COLO829 (cell line): ENCODE data around the gene LRRC4C.
A peak's percentile ranks its signal among the peaks of the same experiment; 100 is the strongest.
"Not testable (repeated sequence)": the region's sequence is repeated elsewhere in the genome, so short reads cannot be mapped to it uniquely, and the experiment has no call there.

Source experiments
- DNase-seq: peaks from one replicate; pipeline ENCODE4 v3.0.0; 2012; ENCODE audit warnings: low spot score

LRRC4C gene

DNA sequence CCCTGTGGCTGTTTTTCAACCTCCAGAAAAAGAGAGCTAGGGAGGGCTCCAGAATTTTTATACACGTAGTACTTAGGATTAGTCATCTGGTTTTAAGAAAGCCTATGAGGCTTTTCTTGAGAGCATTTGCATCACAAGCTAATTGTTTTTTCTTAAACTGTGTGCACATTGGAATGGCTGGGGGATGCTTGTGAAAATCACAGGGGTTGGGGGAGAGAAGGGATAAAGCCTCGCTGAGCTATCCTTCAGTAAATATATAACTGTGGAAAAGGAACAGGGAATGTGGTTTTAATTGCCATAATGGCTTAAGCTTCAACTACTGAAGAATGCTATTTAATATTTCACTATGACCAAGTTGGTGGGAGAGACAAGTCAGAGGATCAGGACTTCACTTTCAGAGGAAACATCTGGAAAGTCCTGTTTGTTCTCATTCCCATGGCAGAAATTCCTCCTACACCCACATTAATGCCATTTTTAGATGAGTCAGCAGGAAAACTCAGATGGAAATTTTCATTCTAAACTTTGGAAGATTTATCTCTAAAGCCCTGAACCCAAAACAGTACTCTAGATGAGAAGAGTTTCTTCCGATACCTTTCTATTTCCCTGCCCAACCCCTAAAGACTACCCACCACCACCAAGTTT lies 591.3 kb downstream of the LRRC4C start:
- DNase-seq: no peak

DNA sequence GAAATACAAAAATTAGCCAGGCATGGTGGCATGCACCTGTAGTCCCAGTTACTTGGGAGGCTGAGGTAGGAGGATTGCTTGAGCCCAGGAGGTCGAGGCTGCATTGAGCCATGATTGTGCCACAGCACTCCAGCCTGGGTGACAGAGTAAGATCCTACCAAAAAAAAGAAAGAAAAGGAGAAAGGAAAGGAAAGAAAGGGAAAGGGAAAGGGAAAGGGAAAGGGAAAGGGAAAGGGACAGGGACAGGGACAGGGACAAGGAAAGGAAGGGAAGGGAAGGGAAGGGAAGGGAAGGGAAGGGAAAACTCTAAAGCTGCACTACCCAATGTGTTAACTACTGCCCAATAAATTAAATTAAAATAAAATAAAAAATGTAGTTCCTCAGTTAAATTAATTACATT lies 601.7 kb downstream of the LRRC4C start:
- not testable (repeated sequence) for DNase-seq

DNA sequence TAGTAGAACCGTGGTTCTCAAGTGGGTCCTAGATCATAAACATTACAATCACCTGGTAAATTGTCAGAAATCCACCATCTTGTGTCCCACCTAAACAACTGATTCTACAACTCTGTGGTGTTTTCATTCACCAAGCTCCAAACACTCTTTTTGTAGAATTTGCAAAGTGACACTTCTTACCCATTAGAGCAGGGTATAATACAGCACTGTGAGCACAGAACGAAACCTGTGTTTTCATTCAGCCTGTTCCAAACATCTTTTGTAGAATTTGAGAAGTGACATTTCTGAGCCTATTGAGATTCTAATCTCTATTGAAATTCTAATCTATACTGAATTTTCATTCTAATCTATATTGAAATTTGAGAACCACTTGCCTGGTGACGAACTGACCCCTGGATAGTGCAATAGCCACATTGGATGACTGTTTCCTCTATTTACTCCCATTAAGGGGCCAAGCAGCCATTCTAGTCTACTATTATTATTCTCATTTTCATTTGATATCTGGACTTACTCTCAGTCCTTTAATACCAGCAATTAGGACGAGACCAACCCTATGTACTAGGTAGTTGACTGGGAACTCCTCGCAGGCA lies 616.6 kb downstream of the LRRC4C start:
- DNase-seq: no peak

GRCh38 chr11:40841231-40841630 lies 618.2 kb downstream of the LRRC4C start:
- DNase-seq: no peak

DNA sequence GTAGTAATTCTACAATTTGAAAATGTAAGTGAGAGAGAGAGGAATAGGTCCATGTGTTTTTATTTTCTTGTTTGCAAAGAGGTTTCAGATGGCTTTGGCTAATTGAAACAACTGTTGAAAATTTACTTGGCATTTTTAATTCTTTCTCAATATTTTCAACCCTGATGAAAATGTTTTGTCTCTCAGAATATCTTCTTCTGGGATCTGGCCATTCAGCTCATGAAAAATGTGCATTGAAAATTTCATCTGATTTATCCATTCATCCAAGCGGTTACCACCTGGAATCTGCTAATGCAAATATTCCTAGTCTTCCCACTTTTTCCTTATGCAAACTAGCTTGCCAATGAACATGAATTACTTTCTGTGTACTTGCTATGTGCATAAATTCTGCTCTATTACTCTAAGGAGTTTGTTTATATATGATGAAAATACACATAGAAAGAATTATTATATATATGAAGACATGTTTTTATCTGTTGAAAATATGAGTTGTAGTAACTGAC lies 621.2 kb downstream of the LRRC4C start:
- DNase-seq: no peak

GRCh38 chr11:40827116-40827515 lies 632.3 kb downstream of the LRRC4C start:
- no peak for DNase-seq

- no peak for DNase-seq
These were observed 632.9 kb downstream of the LRRC4C start for GRCh38 chr11:40826601-40827000.

GRCh38 chr11:40825201-40825834 lies 634.1 kb downstream of the LRRC4C start:
- no peak for DNase-seq

DNA sequence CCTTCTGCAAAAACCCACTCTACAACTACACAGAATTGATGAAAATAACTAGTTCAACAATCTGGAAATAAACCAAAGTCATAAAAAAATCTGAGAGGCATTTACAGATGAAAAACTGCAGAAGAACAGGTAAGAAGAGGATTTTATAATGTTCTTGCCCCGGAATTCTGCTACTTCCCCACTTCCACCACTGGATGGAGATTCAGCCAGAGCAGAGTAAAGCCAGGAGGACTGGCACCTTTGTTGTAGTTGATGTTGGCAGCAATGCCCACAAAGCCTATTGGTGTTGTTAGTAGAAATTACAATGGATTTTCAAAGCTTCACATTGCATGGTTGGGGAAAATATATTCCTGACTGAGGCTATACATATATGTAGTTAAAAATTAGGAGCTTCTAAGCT lies 640.2 kb downstream of the LRRC4C start:
- DNase-seq: no peak

DNA sequence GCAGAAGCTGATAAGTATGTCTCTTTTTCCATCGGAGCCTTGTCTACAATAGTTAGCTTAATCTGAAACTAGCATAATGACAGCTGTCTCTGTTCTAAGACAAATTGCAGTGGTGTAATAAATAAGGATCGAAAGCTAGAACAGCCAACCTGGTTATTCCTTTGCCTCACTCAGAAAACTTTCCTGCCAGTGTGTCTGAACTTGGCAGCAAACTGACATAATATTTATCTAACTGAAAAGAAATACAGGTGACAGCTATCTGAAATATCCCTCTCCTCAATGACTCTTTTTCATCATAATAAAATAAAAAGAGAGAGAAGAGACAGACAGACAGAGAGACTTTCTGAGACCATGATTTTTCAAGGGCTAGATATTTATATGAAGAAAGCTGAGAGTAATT lies 642.5 kb downstream of the LRRC4C start:
- no peak for DNase-seq

DNA sequence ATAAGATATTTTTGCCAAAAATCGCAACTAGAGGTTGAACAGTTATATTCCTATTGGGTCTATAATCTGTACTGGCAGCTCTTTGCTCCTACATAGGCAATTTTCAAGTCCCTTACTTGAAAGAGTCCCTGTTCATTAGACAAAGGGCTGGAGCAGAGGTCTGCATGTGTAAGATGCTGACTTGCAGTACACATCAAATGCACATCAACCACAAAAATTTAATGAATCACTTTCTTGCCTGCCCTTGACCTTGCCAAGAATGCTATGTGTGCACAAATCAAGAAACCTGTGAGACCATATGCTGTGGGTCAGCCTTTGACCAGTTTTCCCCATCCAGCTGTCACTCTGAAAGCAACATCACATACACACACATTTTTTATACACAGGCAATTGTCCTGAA lies 661.5 kb downstream of the LRRC4C start:
- no peak for DNase-seq

DNA sequence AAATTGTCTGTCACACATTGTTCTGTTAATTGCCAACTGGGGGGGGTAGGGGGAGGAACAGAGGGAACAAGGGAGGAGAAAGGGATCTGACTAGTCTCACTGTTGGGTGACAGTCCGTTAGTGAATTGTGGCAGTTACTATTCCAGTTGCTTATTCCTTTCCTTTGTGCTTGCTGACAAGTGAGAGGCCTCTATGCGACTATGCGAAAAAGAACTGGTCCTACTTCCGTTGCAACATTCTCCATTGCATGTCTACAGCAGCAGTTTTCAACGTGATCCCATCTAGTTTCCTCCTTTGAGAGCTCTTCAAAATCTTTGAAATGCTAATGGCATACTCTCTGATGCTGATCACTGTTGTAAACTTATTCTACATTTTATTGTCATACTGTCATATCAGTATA lies 672.2 kb downstream of the LRRC4C start:
- no peak for DNase-seq

- no peak for DNase-seq
These were observed 696.4 kb downstream of the LRRC4C start for GRCh38 chr11:40763046-40763445.

- no peak for DNase-seq
These were observed 700.1 kb downstream of the LRRC4C start for GRCh38 chr11:40759341-40759740.

- no peak for DNase-seq
These were observed 705.2 kb downstream of the LRRC4C start for GRCh38 chr11:40754297-40754696.

DNA sequence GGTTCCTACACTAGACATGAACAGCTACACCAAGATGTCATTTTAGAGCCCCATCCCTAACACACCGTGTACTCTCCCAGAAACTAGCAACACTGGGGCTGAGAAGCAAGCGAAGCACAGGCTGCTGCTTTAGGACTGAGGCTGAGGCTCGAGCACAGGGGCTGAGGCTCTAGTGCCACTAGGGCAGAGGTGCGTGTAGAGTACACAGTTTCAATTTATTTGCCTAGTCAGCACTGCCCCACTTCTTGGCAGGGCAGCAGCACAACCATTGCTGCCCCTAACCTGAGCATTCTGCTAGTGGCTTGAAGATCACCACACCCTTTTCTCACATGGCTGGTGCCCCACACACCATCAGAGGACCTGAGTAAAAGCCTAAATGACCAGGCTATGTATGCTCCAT lies 713.2 kb downstream of the LRRC4C start:
- DNase-seq: no peak

GRCh38 chr11:40732132-40732531 lies 727.3 kb downstream of the LRRC4C start:
- DNase-seq: no peak

DNA sequence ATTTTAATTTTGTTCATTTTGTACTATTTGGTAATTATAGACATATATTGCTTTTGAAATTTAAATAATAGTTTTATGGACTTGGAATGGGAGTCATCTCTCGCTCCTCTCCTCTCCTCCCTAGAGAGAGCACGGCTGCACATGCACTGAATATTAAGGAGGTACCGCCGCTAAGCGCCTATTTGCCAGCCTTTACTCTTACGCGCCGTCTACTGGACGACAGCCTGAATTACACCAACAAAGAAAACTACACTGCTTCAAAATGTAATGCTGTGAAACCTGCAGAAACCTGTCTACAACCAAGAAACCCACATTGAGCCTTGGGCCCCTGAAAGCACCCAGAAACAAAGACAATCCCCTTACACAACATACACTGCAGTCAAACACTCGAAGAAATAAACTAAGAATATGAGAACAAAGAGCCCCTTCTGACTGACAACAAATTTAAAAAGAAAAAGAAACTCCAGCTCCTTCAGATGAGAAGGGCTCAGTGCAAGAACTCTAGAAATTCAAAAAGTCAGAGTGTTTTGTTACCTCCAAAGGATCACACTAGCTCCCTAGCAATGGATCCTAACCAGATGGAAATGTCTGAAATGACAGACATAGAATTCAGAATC lies 737.2 kb downstream of the LRRC4C start:
- peak; percentile 23 for DNase-seq

GRCh38 chr11:40716344-40717130 lies 742.9 kb downstream of the LRRC4C start:
- DNase-seq: no peak

- no peak for DNase-seq
These were observed 746.4 kb downstream of the LRRC4C start for GRCh38 chr11:40713083-40713482.

DNA sequence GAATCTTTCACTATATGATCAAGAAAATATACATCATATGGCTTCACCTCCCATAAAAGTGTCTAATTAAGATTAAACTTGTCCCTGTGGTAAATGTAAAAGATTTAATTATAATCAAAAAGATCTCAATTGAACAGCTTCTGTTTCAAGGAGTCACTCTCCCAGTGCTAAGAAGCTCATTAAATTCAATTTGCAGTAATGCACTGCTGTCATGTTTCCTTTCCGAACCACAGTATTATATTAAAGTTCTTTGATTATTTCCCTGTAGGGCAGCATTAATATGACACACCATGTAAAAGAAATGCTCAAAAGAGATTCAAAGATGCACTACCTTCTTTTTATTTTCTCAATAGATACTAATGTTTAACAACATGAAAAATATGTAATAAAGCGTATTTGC lies 758.4 kb downstream of the LRRC4C start:
- DNase-seq: no peak

GRCh38 chr11:40689823-40690222 lies 769.6 kb downstream of the LRRC4C start:
- no peak for DNase-seq
